Measurements from ENCODE around the gene CNTNAP2.
"Not testable (repeated sequence)": the region's sequence is repeated elsewhere in the genome, so short reads cannot be mapped to it uniquely, and the experiment has no call there.

- not testable (repeated sequence) for TF ChIP-seq POLR2A, CTCF (IDR thresholded peaks at IDR 0.05)
Measured at GRCh38 chr7:147598687-147599086, 1482.1 kb downstream of the CNTNAP2 start.

All from testis (tissue), 2 donors.